Liver (tissue), 9 donors: ENCODE measurements around the gene DMRTC2. TPM values are rescaled to one million over a fixed set of nuclear protein-coding genes. Genes with fewer than 3 reads are reported as not detected.

Experiments
- DNase-seq: peaks from one replicate; pipeline ENCODE4 v3.0.0-alpha.2; 2017; ENCODE audit warnings: low spot score
- H3K27ac ChIP-seq, 2 donors: one replicate each; pipeline ENCODE4 v1.7.0; 2013; ENCODE audit warnings: inconsistent platforms in 2 of 2, low read length in 2 of 2, control low read depth in 1 of 2, low read depth in 1 of 2, mild to moderate bottlenecking in 1 of 2
- H3K27me3 ChIP-seq, 4 donors: one replicate each; pipeline versions ENCODE4 v1.6.1 to v1.7.0; 2013; ENCODE audit warnings: low read length in 3 of 4, inconsistent platforms in 1 of 4, mild to moderate bottlenecking in 1 of 4, moderate library complexity in 1 of 4; ENCODE audit not compliant: control insufficient read depth in 4 of 4, insufficient read depth in 4 of 4
- H3K36me3 ChIP-seq, 4 donors: one replicate each; pipeline versions ENCODE4 v1.6.1 to v1.7.0; 2013; ENCODE audit warnings: low read length in 3 of 4, mild to moderate bottlenecking in 3 of 4, low read depth in 1 of 4, moderate library complexity in 1 of 4; ENCODE audit not compliant: control insufficient read depth in 4 of 4, insufficient read depth in 3 of 4
- H3K4me1 ChIP-seq, 4 donors: one replicate each; pipeline versions ENCODE4 v1.6.1 to v1.7.0; 2013; ENCODE audit warnings: low read length in 3 of 4, mild to moderate bottlenecking in 3 of 4, moderate library complexity in 1 of 4; ENCODE audit not compliant: control insufficient read depth in 4 of 4, insufficient read depth in 4 of 4
- H3K4me3 ChIP-seq, 3 donors: one replicate each; pipeline versions ENCODE4 v1.6.1 to v1.7.0; 2013; ENCODE audit warnings: low read length in 3 of 3, control low read depth in 1 of 3, low read depth in 1 of 3, mild to moderate bottlenecking in 1 of 3
- H3K9ac ChIP-seq, 2 donors: one replicate each; pipeline ENCODE4 v1.7.0; 2013; ENCODE audit warnings: low read length in 2 of 2, mild to moderate bottlenecking in 2 of 2, moderate library complexity in 2 of 2, control low read depth in 1 of 2, low read depth in 1 of 2
- H3K9me3 ChIP-seq, 4 donors: one replicate each; pipeline versions ENCODE4 v1.6.1 to v1.7.0; 2013; ENCODE audit warnings: low read length in 3 of 4; ENCODE audit not compliant: control insufficient read depth in 4 of 4
- EGR1 ChIP-seq, 2 donors: IDR thresholded peaks; 2 replicates each; pipeline ENCODE4 v1.6.1; 2016 to 2018; ENCODE audit warnings: antibody characterized with exemption in 2 of 2, low read depth in 2 of 2
- FOXA1 ChIP-seq: IDR thresholded peaks from 2 replicates; pipeline ENCODE4 v1.6.1; 2016; ENCODE audit warnings: antibody characterized with exemption
- FOXA2 ChIP-seq: IDR thresholded peaks from 2 replicates; pipeline ENCODE4 v1.6.1; 2016; ENCODE audit warnings: antibody characterized with exemption
- GABPA ChIP-seq, 2 donors: IDR thresholded peaks in 1 of 2; conservative IDR thresholded peaks in 1 of 2; 2 replicates each; pipeline ENCODE4 v1.6.1; 2016; ENCODE audit warnings: antibody characterized with exemption in 2 of 2, mild to moderate bottlenecking in 1 of 2, moderate library complexity in 1 of 2
- HNF4A ChIP-seq, 2 donors: conservative IDR thresholded peaks; 2 replicates each; pipeline ENCODE4 v1.6.1; 2016; ENCODE audit warnings: antibody characterized with exemption in 2 of 2, mild to moderate bottlenecking in 2 of 2
- HNF4G ChIP-seq: IDR thresholded peaks from 2 replicates; pipeline ENCODE4 v1.6.1; 2016; ENCODE audit warnings: antibody characterized with exemption
- JUND ChIP-seq, 2 donors: IDR thresholded peaks; 2 replicates each; pipeline ENCODE4 v1.6.1; 2016; ENCODE audit warnings: antibody characterized with exemption in 2 of 2
- NR2F2 ChIP-seq: IDR thresholded peaks from 2 replicates; pipeline ENCODE4 v1.6.1; 2016; ENCODE audit warnings: antibody characterized with exemption
- RAD21 ChIP-seq, 2 donors: IDR thresholded peaks; 2 replicates each; pipeline ENCODE4 v1.6.1; 2016; ENCODE audit warnings: antibody characterized with exemption in 2 of 2, mild to moderate bottlenecking in 2 of 2
- RXRA ChIP-seq, 2 donors: IDR thresholded peaks; 2 replicates each; pipeline ENCODE4 v1.6.1; 2017 to 2018; ENCODE audit warnings: antibody characterized with exemption in 2 of 2, mild to moderate bottlenecking in 1 of 2
- SP1 ChIP-seq: IDR thresholded peaks from 2 replicates; pipeline ENCODE4 v1.6.1; 2018; ENCODE audit warnings: antibody characterized with exemption, mild to moderate bottlenecking
- TAF1 ChIP-seq: conservative IDR thresholded peaks from 2 replicates; pipeline ENCODE4 v1.6.1; 2016; ENCODE audit warnings: antibody characterized with exemption, mild to moderate bottlenecking
- YY1 ChIP-seq: IDR thresholded peaks from 2 replicates; pipeline ENCODE4 v1.6.1; 2016; ENCODE audit warnings: antibody characterized with exemption, mild to moderate bottlenecking
- WGBS: extraction: QIAGEN DNeasy Blood & Tissue Kit; methylation state at CpG from one replicate; pipeline ENCODE4 v1.1.7; 2013; 5-methylcytosine and 5-hydroxymethylcytosine counted together
- polyA plus RNA-seq, 2 donors: library from polyadenylated mRNA; stranded (reverse) in 1 of 2; unstranded in 1 of 2; fragments of 200-250 nt in 1 of 2; fragments of >200 nt in 1 of 2; fragmentation: Nextera tagmentation in 1 of 2; extraction: Ambion mirVana in 1 of 2; gene quantifications; one replicate each; pipeline versions ENCODE4 v1.2.1 to v1.2.3, GENCODE V29; 2013 to 2015
- total RNA-seq, 2 donors: library from RNA; depleted of rRNA; stranded (reverse); fragments of >200 nt; gene quantifications; one replicate each; pipeline ENCODE4 v1.2.3, GENCODE V29; 2014
- TF ChIP-seq, protein P1 (sequence below): fragments of 150-350 bp; IDR thresholded peaks from 2 replicates; pipeline ENCODE4 v1.5.1; 2017; ENCODE audit warnings: improper control_type of control experiment, low read depth, low read length; ENCODE audit not compliant: missing input control
- TF ChIP-seq, protein P2 (sequence below): IDR thresholded peaks from 2 replicates; pipeline ENCODE4 v1.6.1; 2016; ENCODE audit warnings: antibody characterized with exemption
- TF ChIP-seq, protein P3 (sequence below): IDR thresholded peaks from 2 replicates; pipeline ENCODE4 v1.6.1; 2016; ENCODE audit warnings: antibody characterized with exemption
- TF ChIP-seq, protein P4 (sequence below): IDR thresholded peaks from 2 replicates; pipeline ENCODE4 v1.6.1; 2016; ENCODE audit warnings: antibody characterized with exemption
- TF ChIP-seq, protein P5 (sequence below): IDR thresholded peaks from 2 replicates; pipeline ENCODE4 v1.6.1; 2016; ENCODE audit warnings: antibody characterized with exemption, mild to moderate bottlenecking
- donor health status: healthy.
- donor health status: healthy.
- donor health status: healthy.
- donor health status: healthy.
- donor health status: healthy.

Gene DMRTC2
- total and polyA plus RNA-seq, 4 donors = not detected

DNA sequence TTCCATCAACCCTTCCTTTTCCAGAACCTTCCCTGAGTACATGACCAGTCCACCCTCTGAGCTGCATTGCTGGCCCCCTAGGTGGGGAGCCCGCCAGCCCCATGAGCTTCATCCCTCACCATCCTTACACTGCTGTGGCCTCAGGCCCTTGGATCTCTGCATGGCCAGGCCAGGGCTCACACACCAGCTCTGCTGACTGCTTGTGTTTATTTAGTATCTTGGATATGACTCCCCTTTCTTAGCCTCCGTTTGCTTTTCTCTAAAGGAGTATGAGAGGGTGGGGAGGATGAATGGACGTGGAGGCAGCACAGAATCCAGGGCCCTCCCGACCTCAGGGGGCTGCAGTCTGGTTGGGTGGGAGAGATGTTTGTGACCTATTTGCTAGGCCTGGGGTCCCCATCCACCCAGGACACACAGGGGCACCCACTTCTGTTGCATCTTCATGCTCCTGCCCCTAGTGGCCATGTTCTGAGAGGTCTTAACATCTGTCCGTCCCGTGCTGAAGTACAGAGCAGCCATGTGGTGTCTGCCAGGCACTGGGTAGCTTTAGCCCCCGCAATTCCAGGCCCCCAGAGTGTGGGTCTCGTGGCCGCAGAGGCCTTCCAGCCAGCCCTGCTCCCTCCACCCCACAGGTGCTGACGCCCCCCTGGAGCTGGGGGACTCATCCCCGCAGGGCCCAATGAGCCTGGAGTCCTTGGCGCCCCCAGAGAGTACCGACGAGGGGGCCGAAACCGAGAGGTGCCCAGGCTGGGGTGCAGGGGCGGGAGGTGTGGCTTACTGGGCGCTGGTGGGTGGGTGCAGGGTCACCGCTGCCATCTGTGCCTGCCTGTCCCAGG is 51.1 kb downstream of the DMRTC2 start:
- 89% methylated on average over 19 of the region's 19 CpGs for WGBS
- Histone ChIP-seq H3K36me3 (peaks cover 7 to 67% (median 14%) of the 10 kb centered on the region in 4 donors), H3K4me3 (no peak overlapping the region), H3K9me3 (no peaks in the 10 kb centered on the region), H3K27ac (no peak overlapping the region), H3K9ac (no peak overlapping the region), H3K4me1 (no peaks in the 10 kb centered on the region), H3K27me3 (no peaks in the 10 kb centered on the region)
- no peak for DNase-seq
- TF ChIP-seq FOXA2 (no peak), RAD21 (IDR thresholded peaks at IDR 0.05) (no peak), GABPA (IDR thresholded peaks at IDR 0.05 in 1 of 2, conservative IDR thresholded peaks at IDR 0.05 in 1 of 2) (no peak), RXRA (IDR thresholded peaks at IDR 0.05) (no peak), HNF4A (conservative IDR thresholded peaks at IDR 0.05) (no peak), SP1 (no peak), TAF1 (no peak), JUND (IDR thresholded peaks at IDR 0.05) (no peak), HNF4G (no peak), NR2F2 (no peak), YY1 (no peak), FOXA1 (no peak), EGR1 (IDR thresholded peaks at IDR 0.05; ENCODE audit: low read depth in 2 of 2) (no peak)
- TF ChIP-seq, protein P1, sequence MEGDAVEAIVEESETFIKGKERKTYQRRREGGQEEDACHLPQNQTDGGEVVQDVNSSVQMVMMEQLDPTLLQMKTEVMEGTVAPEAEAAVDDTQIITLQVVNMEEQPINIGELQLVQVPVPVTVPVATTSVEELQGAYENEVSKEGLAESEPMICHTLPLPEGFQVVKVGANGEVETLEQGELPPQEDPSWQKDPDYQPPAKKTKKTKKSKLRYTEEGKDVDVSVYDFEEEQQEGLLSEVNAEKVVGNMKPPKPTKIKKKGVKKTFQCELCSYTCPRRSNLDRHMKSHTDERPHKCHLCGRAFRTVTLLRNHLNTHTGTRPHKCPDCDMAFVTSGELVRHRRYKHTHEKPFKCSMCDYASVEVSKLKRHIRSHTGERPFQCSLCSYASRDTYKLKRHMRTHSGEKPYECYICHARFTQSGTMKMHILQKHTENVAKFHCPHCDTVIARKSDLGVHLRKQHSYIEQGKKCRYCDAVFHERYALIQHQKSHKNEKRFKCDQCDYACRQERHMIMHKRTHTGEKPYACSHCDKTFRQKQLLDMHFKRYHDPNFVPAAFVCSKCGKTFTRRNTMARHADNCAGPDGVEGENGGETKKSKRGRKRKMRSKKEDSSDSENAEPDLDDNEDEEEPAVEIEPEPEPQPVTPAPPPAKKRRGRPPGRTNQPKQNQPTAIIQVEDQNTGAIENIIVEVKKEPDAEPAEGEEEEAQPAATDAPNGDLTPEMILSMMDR = no peak
- TF ChIP-seq, protein P2, sequence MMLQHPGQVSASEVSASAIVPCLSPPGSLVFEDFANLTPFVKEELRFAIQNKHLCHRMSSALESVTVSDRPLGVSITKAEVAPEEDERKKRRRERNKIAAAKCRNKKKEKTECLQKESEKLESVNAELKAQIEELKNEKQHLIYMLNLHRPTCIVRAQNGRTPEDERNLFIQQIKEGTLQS = no peak
- TF ChIP-seq, protein P3, sequence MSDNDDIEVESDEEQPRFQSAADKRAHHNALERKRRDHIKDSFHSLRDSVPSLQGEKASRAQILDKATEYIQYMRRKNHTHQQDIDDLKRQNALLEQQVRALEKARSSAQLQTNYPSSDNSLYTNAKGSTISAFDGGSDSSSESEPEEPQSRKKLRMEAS = no peak
- TF ChIP-seq, protein P4, sequence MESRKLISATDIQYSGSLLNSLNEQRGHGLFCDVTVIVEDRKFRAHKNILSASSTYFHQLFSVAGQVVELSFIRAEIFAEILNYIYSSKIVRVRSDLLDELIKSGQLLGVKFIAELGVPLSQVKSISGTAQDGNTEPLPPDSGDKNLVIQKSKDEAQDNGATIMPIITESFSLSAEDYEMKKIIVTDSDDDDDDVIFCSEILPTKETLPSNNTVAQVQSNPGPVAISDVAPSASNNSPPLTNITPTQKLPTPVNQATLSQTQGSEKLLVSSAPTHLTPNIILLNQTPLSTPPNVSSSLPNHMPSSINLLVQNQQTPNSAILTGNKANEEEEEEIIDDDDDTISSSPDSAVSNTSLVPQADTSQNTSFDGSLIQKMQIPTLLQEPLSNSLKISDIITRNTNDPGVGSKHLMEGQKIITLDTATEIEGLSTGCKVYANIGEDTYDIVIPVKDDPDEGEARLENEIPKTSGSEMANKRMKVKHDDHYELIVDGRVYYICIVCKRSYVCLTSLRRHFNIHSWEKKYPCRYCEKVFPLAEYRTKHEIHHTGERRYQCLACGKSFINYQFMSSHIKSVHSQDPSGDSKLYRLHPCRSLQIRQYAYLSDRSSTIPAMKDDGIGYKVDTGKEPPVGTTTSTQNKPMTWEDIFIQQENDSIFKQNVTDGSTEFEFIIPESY = no peak
- TF ChIP-seq, protein P5, sequence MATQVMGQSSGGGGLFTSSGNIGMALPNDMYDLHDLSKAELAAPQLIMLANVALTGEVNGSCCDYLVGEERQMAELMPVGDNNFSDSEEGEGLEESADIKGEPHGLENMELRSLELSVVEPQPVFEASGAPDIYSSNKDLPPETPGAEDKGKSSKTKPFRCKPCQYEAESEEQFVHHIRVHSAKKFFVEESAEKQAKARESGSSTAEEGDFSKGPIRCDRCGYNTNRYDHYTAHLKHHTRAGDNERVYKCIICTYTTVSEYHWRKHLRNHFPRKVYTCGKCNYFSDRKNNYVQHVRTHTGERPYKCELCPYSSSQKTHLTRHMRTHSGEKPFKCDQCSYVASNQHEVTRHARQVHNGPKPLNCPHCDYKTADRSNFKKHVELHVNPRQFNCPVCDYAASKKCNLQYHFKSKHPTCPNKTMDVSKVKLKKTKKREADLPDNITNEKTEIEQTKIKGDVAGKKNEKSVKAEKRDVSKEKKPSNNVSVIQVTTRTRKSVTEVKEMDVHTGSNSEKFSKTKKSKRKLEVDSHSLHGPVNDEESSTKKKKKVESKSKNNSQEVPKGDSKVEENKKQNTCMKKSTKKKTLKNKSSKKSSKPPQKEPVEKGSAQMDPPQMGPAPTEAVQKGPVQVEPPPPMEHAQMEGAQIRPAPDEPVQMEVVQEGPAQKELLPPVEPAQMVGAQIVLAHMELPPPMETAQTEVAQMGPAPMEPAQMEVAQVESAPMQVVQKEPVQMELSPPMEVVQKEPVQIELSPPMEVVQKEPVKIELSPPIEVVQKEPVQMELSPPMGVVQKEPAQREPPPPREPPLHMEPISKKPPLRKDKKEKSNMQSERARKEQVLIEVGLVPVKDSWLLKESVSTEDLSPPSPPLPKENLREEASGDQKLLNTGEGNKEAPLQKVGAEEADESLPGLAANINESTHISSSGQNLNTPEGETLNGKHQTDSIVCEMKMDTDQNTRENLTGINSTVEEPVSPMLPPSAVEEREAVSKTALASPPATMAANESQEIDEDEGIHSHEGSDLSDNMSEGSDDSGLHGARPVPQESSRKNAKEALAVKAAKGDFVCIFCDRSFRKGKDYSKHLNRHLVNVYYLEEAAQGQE = no peak
